NCI-H526 (cell line): ENCODE measurements around the gene TAS1R3.
A peak's percentile ranks its signal among the peaks of the same experiment; 100 is the strongest.

Source experiments
- DNase-seq, 2 experiments: peaks; one replicate each; lab custom pipeline; 2025; lab: John Stamatoyannopoulos, UW

Gene TAS1R3

DNA sequence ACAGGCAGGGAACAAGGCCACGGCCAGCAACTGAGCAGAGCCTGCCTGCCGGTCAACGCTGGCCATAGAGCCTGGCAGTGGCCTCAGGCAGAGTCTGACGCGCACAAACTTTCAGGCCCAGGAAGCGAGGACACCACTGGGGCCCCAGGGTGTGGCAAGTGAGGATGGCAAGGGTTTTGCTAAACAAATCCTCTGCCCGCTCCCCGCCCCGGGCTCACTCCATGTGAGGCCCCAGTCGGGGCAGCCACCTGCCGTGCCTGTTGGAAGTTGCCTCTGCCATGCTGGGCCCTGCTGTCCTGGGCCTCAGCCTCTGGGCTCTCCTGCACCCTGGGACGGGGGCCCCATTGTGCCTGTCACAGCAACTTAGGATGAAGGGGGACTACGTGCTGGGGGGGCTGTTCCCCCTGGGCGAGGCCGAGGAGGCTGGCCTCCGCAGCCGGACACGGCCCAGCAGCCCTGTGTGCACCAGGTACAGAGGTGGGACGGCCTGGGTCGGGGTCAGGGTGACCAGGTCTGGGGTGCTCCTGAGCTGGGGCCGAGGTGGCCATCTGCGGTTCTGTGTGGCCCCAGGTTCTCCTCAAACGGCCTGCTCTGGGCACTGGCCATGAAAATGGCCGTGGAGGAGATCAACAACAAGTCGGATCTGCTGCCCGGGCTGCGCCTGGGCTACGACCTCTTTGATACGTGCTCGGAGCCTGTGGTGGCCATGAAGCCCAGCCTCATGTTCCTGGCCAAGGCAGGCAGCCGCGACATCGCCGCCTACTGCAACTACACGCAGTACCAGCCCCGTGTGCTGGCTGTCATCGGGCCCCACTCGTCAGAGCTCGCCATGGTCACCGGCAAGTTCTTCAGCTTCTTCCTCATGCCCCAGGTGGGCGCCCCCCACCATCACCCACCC lies at the start of gene TAS1R3:
TSS of gene TAS1R3 (plus strand) at position 213 of the 898 bp plus-strand sequence. CDS start at position 279, 66 bp downstream.
- DNase-seq, result peak; percentile 67 to 93

GRCh38 chr1:1281533-1282321 lies 49.4 kb upstream of the TAS1R3 start:
- no peak for DNase-seq

GRCh38 chr1:1282998-1283397 lies 48.1 kb upstream of the TAS1R3 start:
- no peak for DNase-seq

GRCh38 chr1:1283821-1284220 lies 47.3 kb upstream of the TAS1R3 start:
- DNase-seq, result peak in 1 of 2 experiments; percentile 75

- DNase-seq, result no peak
Observed at GRCh38 chr1:1284221-1285101, 46.6 kb upstream of the TAS1R3 start.

GRCh38 chr1:1285102-1285571 lies 45.9 kb upstream of the TAS1R3 start:
- DNase-seq, result no peak

- DNase-seq, result no peak
Observed at GRCh38 chr1:1285611-1286311, 45.3 kb upstream of the TAS1R3 start.

DNA sequence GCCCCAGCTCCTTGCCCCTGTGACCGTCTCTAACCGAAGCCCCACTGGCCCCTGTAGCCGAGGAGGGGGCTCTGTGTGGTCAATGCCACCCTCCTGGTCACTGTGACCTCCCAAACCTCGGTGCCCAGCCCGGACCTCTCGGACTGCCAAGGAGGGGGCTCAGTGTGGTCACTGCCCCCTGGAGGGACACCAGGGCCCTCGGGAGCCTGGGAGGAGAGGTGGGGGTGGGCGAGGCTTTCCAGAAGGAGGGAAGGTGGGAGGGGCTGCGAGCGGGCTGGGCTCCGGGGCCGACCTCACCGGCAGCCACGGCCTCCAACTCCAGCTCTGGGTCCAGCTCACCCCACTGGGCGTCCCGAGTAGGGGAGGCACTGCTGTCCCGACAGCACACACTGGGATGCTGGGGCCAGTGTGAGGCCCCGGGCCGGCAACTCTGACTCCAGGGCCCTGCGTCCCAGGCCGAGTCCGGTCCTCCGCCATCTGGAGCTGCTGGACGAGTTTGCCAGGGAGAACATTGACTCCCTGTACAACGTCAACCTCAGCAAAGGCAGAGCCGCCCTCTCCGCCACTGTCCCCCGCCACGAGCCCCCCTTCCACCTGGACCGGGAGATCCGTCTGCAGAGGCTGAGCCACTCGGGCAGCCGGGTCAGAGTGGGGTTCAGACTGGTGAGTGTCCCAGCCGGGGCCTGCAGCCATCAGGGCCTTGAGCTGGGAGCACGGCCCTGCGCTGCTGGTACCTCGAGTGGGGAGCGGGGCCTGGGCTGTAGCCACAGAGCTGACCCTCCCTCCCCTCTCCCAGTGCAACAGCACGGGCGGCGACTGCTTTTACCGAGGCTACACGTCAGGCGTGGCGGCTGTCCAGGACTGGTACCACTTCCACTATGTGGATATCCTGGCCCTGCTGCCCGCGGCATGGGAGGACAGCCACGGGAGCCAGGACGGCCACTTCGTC lies 44.5 kb upstream of the TAS1R3 start:
- DNase-seq, result no peak

- DNase-seq, result peak in 1 of 2 experiments; percentile 68
Observed at GRCh38 chr1:1287288-1288110, 43.6 kb upstream of the TAS1R3 start.

- peak in 1 of 2 experiments; percentile 88 for DNase-seq
Observed at GRCh38 chr1:1290238-1290731, 40.8 kb upstream of the TAS1R3 start.

DNA sequence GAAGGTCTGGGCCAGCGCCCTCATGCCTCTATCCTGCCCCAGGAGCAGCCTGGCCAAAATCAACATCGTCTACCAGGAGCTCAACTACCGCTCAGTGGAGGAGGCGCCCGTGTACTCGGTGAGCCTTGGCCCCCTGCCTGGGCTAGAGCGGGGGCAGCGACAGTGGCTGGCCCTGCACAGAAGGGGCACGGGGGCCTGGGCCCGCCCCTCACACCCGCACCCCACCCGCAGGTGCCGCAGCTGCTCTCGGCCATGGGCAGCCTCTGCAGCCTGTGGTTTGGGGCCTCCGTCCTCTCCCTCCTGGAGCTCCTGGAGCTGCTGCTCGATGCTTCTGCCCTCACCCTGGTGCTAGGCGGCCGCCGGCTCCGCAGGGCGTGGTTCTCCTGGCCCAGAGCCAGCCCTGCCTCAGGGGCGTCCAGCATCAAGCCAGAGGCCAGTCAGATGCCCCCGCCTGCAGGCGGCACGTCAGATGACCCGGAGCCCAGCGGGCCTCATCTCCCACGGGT lies 40.0 kb upstream of the TAS1R3 start:
- DNase-seq, result peak in 1 of 2 experiments; percentile 72

DNA sequence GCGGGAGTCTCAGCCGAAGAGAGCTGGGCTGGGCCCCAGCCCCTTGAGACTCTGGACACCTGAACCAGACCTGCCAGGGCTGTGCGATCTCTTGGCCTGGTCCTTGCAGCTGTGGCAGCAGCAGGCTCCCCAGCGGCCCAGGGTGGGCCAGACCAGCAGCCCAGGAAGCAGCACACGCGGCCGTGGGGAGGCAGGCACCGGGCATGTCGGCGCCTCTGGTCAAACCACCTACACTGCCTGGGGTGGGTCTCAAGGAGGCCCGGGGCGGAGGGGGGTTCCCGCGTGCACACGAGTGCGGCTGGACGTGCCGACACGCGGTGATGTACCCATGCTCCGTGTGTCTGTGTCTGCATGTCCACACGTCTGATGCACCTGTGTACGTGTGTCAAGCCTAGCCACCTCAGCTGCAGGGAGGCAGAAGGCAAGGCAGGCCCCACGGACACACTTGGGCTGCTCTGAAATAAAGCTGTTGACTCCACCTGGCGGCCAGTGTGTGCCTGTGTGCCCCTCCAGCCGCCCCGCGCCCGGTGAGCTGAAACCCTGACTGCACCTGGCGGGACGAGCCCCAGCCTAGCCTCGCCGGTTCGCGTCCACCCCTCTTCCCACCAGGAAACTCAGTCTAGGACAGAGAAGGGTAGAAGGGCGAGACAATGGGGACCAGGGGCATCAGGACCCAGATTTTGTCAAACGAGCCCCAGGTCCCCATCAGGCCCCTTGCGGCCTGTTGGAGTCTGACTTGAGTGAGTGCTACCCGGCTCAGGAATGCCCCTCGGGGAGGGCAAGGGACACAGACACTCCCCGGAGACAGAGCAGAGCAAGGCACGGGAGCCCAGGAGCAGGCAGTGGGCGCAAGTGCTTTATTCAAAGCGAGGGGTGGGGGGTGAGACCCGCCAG lies 39.3 kb upstream of the TAS1R3 start:
- peak; percentile 78 to 94 for DNase-seq

DNA sequence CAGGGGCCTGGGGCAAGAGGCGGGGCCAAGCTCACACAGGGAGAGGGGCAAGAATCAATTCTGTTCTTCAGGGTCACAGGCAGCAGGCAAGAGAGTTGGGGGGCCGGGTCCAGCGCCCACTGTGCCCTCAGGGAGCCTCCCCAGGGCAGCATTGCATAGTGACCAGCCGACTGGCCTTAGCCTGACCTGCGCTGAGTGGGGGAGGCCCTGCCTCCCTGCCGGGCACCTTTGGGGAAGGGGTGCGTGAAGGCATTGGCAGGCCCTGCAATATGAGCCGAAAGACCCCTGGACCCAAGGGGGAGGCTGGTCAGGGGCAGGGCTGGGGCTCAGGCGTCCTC lies 38.7 kb upstream of the TAS1R3 start:
- DNase-seq, result no peak

GRCh38 chr1:1292851-1293250 lies 38.2 kb upstream of the TAS1R3 start:
- DNase-seq, result no peak

DNA sequence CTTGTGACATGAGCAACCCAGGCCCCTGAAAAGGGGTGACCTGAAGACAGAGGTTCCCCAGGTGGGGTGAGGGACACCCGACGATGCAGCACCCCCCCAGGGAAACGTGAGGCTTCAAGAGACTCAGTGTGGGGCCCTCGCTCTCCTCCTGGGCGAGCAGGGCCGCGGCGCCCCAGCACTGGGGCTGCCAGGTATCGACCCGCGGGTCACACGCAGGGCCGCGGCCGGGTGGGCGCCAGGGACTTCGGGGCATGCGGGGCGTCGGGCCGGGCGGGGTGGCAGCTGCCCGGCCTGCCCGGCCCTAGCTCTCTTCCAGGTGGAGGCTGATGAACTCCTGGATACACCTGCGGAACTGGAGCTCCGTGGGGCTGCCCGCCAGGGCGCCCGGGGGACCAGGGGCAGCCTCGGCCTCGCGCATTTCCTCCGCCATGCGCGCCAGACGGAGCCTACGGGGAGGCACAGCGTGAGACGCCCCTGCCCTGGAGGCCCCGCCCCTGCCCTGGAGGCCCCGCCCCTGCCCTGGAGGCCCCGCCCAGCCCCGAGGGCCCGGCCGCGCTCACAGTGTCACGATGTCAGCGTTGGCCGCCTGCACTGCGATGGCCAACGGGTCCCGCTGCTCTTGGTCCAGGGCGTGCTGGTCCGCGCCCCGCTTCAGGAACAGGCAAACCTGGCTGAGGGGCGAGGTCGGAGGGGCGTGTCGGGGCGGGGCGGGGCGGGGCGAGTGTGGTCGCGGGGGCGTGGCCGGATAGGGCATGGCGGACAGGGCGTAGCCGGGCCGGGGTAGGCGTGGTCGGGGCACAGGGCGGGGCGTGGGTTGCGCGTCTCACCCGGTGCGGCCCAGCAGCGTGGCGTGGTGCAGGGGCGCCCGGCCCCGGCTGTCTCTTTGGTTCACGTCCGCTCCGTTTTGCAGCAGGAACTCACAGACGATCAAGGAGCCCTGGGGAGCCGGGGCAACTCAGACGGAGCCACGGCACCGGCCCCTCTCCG lies 37.5 kb upstream of the TAS1R3 start:
- DNase-seq, result no peak

GRCh38 chr1:1294250-1294890 lies 36.7 kb upstream of the TAS1R3 start:
- no peak for DNase-seq
